ENCODE data around the gene FHOD1. TPM values are rescaled to one million over a fixed set of nuclear protein-coding genes. Genes with fewer than 3 reads are reported as not detected.
A peak's percentile ranks its signal among the peaks of the same experiment; 100 is the strongest.

The FHOD1 gene
- total and polyA plus RNA-seq, 2 of the 13 experiments (the other 11 are each of a cell fraction or from before 2014, with no cell fraction given): 20.0 to 20.8 TPM

GRCh38 chr16:67184995-67185650 lies 62.2 kb downstream of the FHOD1 start (continued):
- TF ChIP-seq AHDC1 (CRISPR knock-in tag; IDR thresholded peaks at IDR 0.05; ENCODE audit: borderline replicate concordance) (0 out of 2 replicates have a peak, but pooled peaks have one; percentile 31), NR0B2 (CRISPR knock-in tag; IDR thresholded peaks at IDR 0.05) (peak; percentile 98), ZNF562 (CRISPR knock-in tag; IDR thresholded peaks at IDR 0.05; ENCODE audit: borderline replicate concordance) (no peak), CBX1 (IDR thresholded peaks at IDR 0.05; ENCODE audit: low read depth) (peak; percentile 89), RXRA (CRISPR knock-in tag; IDR thresholded peaks at IDR 0.05) (peak; percentile 79; the same call in 1 of the 2 replicates), SOX5 (CRISPR knock-in tag; IDR thresholded peaks at IDR 0.05; ENCODE audit: borderline replicate concordance) (peak; percentile 62; the same call in 1 of the 2 replicates), CEBPG (CRISPR knock-in tag; IDR thresholded peaks at IDR 0.05) (peak; percentile 34; the same call in 1 of the 2 replicates), ZNF720 (CRISPR knock-in tag; IDR thresholded peaks at IDR 0.05) (peak; percentile 68; the same call in 1 of the 2 replicates), HINFP (CRISPR knock-in tag; IDR thresholded peaks at IDR 0.05; ENCODE audit: low read depth) (no peak; the same call in 1 of the 2 replicates), DZIP1 (CRISPR knock-in tag; IDR thresholded peaks at IDR 0.05) (no peak; the same call in 1 of the 2 replicates)
- TF ChIP-seq, protein P1, sequence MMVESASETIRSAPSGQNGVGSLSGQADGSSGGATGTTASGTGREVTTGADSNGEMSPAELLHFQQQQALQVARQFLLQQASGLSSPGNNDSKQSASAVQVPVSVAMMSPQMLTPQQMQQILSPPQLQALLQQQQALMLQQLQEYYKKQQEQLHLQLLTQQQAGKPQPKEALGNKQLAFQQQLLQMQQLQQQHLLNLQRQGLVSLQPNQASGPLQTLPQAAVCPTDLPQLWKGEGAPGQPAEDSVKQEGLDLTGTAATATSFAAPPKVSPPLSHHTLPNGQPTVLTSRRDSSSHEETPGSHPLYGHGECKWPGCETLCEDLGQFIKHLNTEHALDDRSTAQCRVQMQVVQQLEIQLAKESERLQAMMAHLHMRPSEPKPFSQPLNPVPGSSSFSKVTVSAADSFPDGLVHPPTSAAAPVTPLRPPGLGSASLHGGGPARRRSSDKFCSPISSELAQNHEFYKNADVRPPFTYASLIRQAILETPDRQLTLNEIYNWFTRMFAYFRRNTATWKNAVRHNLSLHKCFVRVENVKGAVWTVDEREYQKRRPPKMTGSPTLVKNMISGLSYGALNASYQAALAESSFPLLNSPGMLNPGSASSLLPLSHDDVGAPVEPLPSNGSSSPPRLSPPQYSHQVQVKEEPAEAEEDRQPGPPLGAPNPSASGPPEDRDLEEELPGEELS (CRISPR knock-in tag; IDR thresholded peaks at IDR 0.05): peak; percentile 74
- TF ChIP-seq, protein P2, sequence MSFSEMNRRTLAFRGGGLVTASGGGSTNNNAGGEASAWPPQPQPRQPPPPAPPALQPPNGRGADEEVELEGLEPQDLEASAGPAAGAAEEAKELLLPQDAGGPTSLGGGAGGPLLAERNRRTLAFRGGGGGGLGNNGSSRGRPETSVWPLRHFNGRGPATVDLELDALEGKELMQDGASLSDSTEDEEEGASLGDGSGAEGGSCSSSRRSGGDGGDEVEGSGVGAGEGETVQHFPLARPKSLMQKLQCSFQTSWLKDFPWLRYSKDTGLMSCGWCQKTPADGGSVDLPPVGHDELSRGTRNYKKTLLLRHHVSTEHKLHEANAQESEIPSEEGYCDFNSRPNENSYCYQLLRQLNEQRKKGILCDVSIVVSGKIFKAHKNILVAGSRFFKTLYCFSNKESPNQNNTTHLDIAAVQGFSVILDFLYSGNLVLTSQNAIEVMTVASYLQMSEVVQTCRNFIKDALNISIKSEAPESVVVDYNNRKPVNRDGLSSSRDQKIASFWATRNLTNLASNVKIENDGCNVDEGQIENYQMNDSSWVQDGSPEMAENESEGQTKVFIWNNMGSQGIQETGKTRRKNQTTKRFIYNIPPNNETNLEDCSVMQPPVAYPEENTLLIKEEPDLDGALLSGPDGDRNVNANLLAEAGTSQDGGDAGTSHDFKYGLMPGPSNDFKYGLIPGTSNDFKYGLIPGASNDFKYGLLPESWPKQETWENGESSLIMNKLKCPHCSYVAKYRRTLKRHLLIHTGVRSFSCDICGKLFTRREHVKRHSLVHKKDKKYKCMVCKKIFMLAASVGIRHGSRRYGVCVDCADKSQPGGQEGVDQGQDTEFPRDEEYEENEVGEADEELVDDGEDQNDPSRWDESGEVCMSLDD (CRISPR knock-in tag; IDR thresholded peaks at IDR 0.05; ENCODE audit: borderline replicate concordance): no peak
